Skeletal muscle tissue (tissue), 5 donors: Measurements from ENCODE around the gene CAMKV. TPM values are rescaled to one million over a fixed set of nuclear protein-coding genes. Genes with fewer than 3 reads are reported as not detected.
A peak's percentile ranks its signal among the peaks of the same experiment; 100 is the strongest.
"Not testable (repeated sequence)": the region's sequence is repeated elsewhere in the genome, so short reads cannot be mapped to it uniquely, and the experiment has no call there.

Source experiments
- H3K27ac ChIP-seq: one replicate; pipeline ENCODE4 v1.7.0; 2013; ENCODE audit warnings: mild to moderate bottlenecking, low read depth, low read length, inconsistent platforms
- H3K27me3 ChIP-seq, 3 donors: one replicate each; pipeline ENCODE4 v1.7.0; 2013; ENCODE audit warnings: low read length in 3 of 3; ENCODE audit not compliant: control insufficient read depth in 3 of 3, insufficient read depth in 3 of 3
- H3K36me3 ChIP-seq, 3 donors: one replicate each; pipeline ENCODE4 v1.7.0; 2013; ENCODE audit warnings: low read length in 3 of 3; ENCODE audit not compliant: control insufficient read depth in 3 of 3, insufficient read depth in 3 of 3
- H3K4me1 ChIP-seq, 3 donors: one replicate each; pipeline ENCODE4 v1.7.0; 2013; ENCODE audit warnings: low read length in 3 of 3, mild to moderate bottlenecking in 3 of 3; ENCODE audit not compliant: control insufficient read depth in 3 of 3, insufficient read depth in 3 of 3
- H3K4me3 ChIP-seq, 3 donors: one replicate each; pipeline ENCODE4 v1.7.0; 2013; ENCODE audit warnings: low read length in 3 of 3
- H3K9ac ChIP-seq, 3 donors: one replicate each; pipeline ENCODE4 v1.7.0; 2013; ENCODE audit warnings: low read length in 3 of 3, mild to moderate bottlenecking in 3 of 3, moderate library complexity in 2 of 3, low read depth in 1 of 3
- H3K9me3 ChIP-seq, 3 donors: one replicate each; pipeline ENCODE4 v1.7.0; 2013; ENCODE audit warnings: low read length in 3 of 3; ENCODE audit not compliant: control insufficient read depth in 3 of 3
- small RNA-seq: library from RNA; depleted of rRNA; stranded (forward); fragments of <200 nt; gene quantifications from one replicate; pipeline ENCODE3, GENCODE V24; 2014
- total RNA-seq: library from RNA; depleted of rRNA; stranded (reverse); fragments of >200 nt; gene quantifications from one replicate; pipeline ENCODE4 v1.2.3, GENCODE V29; 2014
- donor health status: Osteomylitis.

The CAMKV gene
- total RNA-seq, 1 donor from 2014 or later, result not detected

- Histone ChIP-seq H3K9me3 (no peaks in the 10 kb centered on the region), H3K27ac (peak overlapping the region; percentile 47), H3K36me3 (peaks cover 0 to 2% (median 0%) of the 10 kb centered on the region in 3 donors), H3K4me1 (peaks cover 19 to 23% (median 20%) of the 10 kb centered on the region in 3 donors), H3K9ac (peak overlapping the region; percentile 59 to 77 (median 61)), H3K4me3 (peak overlapping the region; percentile 40 to 56 (median 56)), H3K27me3 (no peaks in the 10 kb centered on the region)
Measured at GRCh38 chr3:49839193-49839809, 30.4 kb downstream of the CAMKV start.

GRCh38 chr3:49831341-49831740 is 38.4 kb downstream of the CAMKV start:
- H3K9ac ChIP-seq, result no peak overlapping the region
- no peak overlapping the region for H3K27ac ChIP-seq
- H3K4me3 ChIP-seq, result no peak overlapping the region
- H3K9me3 ChIP-seq, result no peaks in the 10 kb centered on the region
- H3K36me3 ChIP-seq, result peaks cover 0 to 17% (median 11%) of the 10 kb centered on the region in 3 donors
- H3K4me1 ChIP-seq, result no peaks in the 10 kb centered on the region
- no peaks in the 10 kb centered on the region for H3K27me3 ChIP-seq

GRCh38 chr3:49826016-49826415 is 43.7 kb downstream of the CAMKV start:
- Histone ChIP-seq H3K9me3 (no peaks in the 10 kb centered on the region), H3K27ac (no peak overlapping the region), H3K4me1 (no peaks in the 10 kb centered on the region), H3K9ac (no peak overlapping the region), H3K4me3 (no peak overlapping the region), H3K36me3 (peaks cover 0 to 11% (median 3%) of the 10 kb centered on the region in 3 donors), H3K27me3 (no peaks in the 10 kb centered on the region)

GRCh38 chr3:49823131-49823530 is 46.6 kb downstream of the CAMKV start:
- H3K9ac ChIP-seq, H3K36me3 ChIP-seq, H3K27me3 ChIP-seq, H3K27ac ChIP-seq, H3K4me3 ChIP-seq, H3K9me3 ChIP-seq, H3K4me1 ChIP-seq: not testable (repeated sequence)

- Histone ChIP-seq H3K9me3 (no peaks in the 10 kb centered on the region), H3K36me3 (peaks cover 10 to 16% (median 14%) of the 10 kb centered on the region in 3 donors), H3K4me1 (peaks cover 23 to 30% (median 24%) of the 10 kb centered on the region in 3 donors)
Measured at GRCh38 chr3:49813497-49814174, 56.1 kb downstream of the CAMKV start, which contains the start of gene UBA7. UBA7 (minus strand) TSS chr3:49813953; CDS start chr3:49813787, 166 bp downstream.

GRCh38 chr3:49812916-49813496 is 56.7 kb downstream of the CAMKV start:
- Histone ChIP-seq H3K9ac (peak overlapping the region; percentile 72 to 83 (median 81)), H3K27me3 (no peaks in the 10 kb centered on the region), H3K36me3 (peaks cover 10 to 16% (median 14%) of the 10 kb centered on the region in 3 donors), H3K9me3 (no peaks in the 10 kb centered on the region), H3K4me3 (peak overlapping the region; percentile 85 to 88 (median 88)), H3K27ac (peak overlapping the region; percentile 73), H3K4me1 (peaks cover 23 to 34% (median 27%) of the 10 kb centered on the region in 3 donors)

More at GRCh38 chr3:49813497-49814174, 56.1 kb downstream of the CAMKV start, which contains the start of gene UBA7:
- peak within 1 kb of the TSS; percentile 72 to 83 (median 81) for H3K9ac ChIP-seq
- H3K4me3 ChIP-seq, result peak within 1 kb of the TSS; percentile 85 to 88 (median 88)
- no peaks in the 10 kb centered on the region for H3K27me3 ChIP-seq
- H3K27ac ChIP-seq, result peak within 1 kb of the TSS; percentile 73

Small RNAs within 50 kb of the gene (small RNA-seq; reads per million reads assigned to genes)
- gene RN7SL217P, result not detected

Other genes starting within 250 kb of the CAMKV start
- 75.2 TPM for gene APEH, start 195.6 kb downstream of the CAMKV start, total RNA-seq
- gene MST1, start 180.4 kb downstream of the CAMKV start, total RNA-seq, result 1.6 TPM
- 31.3 TPM for gene RNF123, start 180.3 kb downstream of the CAMKV start, total RNA-seq
- under 0.01 TPM for gene AMIGO3, start 150.2 kb downstream of the CAMKV start, total RNA-seq
- gene GMPPB, start 146.0 kb downstream of the CAMKV start, total RNA-seq, result 9.9 TPM
- gene IP6K1, start 83.4 kb downstream of the CAMKV start, total RNA-seq, result 23.5 TPM
- not detected for gene CDHR4, start 70.0 kb downstream of the CAMKV start, total RNA-seq
- 11.5 TPM for gene INKA1, start 66.6 kb downstream of the CAMKV start, total RNA-seq
- gene UBA7, start 56.0 kb downstream of the CAMKV start, total RNA-seq, result 29.7 TPM
- 2.6 TPM for gene TRAIP, start 13.3 kb downstream of the CAMKV start, total RNA-seq
- 2.6 TPM for gene MST1R, start 34.0 kb upstream of the CAMKV start, total RNA-seq
- gene MON1A, start 59.9 kb upstream of the CAMKV start, total RNA-seq, result 5.7 TPM
- gene RBM6, start 70.2 kb upstream of the CAMKV start, total RNA-seq, result 49.1 TPM
- gene RBM5, start 219.0 kb upstream of the CAMKV start, total RNA-seq, result 179 TPM